ENCODE measurements around the gene IPPK.
"Not testable (repeated sequence)": the region's sequence is repeated elsewhere in the genome, so short reads cannot be mapped to it uniquely, and the experiment has no call there.

The IPPK gene

DNA sequence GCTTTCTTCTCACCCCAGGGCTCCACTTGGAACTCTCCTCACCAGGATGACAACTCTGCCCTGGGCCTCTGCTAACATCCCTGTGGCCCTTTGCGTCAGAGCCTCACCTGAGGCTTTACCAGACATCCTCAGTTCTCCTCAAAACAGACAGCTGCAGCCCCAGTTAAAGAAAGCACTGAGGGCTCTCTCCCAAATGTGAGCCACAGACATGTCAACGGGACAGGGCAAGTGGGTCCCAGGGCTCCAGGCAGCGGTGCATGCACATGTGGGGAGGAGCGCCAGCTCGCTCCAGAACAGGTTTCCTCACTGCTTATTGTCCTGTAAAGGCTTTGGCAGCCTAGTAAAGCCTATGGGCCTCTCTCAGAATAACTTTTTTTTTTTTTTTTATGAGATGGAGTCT, 37.3 kb downstream of the IPPK start:
- FAIRE-seq (no peak), DNase-seq (ENCODE audit: insufficient read length, low spot score) (no peak)
- no peak for TF ChIP-seq POLR2A (IDR thresholded peaks at IDR 0.05; ENCODE audit: low read depth, low read length)

DNA sequence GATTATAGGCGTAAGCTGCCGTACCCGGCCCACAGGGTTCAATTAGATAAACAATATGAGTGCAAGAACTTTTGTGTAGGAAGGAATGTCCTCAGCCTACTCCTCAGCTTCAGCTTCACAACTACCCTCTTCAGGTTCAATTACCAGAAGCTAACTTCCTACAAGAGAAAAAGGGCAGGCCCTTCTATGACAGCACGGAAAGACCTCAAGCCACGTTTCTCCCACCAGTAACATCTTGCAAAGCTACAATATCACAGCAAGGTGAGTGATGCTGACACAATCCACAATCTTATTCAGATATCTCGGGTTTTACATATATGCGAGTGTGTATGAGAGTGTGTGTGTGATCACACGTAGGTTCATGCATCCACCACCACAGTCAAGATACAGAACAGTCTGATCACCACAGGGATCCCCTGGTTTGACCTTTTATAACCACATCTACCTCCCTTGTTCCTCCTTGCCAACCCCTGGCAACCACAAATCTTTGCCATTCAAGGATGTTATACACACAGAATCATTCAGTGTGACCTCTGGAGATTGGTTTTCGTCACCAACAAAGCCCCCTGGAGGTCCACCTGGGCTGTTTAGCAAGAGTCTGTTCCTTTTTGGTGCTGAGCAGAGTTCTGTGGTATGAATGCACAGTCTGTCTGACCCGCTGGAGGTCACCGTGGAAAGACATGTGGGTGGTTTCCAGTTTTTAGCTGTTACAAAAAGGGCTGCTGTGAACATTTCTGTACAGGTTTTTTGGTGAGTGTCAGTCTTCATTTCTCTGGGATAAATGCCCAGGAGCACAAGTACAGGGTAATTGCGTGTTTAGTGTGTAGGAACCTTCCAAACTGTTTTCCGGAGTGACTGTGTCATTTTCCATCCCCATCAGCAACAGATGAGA, 38.2 kb downstream of the IPPK start:
- no peak for DNase-seq (ENCODE audit: insufficient read length, low spot score)
- no peak for FAIRE-seq
- no peak for TF ChIP-seq POLR2A (IDR thresholded peaks at IDR 0.05; ENCODE audit: low read depth, low read length)

DNA sequence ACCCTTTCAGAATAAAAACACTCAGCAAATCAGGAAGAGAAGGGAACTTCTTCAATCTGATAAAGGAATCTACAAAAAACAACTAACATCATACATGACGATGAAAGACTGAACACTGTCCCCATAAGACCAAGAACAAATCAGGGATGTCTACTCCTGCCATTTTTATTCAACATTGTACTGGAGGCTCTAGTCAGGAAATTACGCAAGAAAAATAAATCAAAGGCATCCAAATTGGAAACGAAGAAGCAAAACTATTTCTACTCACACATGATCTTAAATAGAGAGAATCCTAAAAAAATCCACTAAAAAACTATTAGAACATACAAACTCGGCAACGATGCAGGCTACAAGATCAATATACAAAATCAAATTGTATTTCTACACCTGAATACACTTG, 42.3 kb downstream of the IPPK start:
- FAIRE-seq (no peak), DNase-seq (ENCODE audit: insufficient read length, low spot score) (no peak)
- no peak for TF ChIP-seq POLR2A (IDR thresholded peaks at IDR 0.05; ENCODE audit: low read depth, low read length)

DNA sequence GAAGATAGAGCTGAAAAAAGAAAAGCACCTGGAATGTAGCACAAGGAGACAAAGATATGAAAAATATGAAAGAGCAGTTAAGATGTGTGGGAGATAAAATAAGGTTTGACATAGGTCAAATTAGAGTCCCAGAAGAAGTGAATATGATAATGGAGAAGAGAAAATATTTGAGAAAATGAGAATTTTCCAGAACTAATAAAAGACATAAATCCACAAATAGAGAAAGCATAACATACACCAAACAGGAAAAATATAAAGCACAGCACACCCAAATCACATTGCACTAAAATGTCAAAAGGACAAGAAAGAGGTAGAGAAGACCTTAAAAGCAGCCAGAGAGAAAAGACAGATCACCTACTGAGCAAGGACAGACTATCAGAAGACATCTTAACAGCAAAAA, 43.4 kb downstream of the IPPK start:
- FAIRE-seq (no peak), DNase-seq (ENCODE audit: insufficient read length, low spot score) (no peak)
- no peak for TF ChIP-seq POLR2A (IDR thresholded peaks at IDR 0.05; ENCODE audit: low read depth, low read length)

DNA sequence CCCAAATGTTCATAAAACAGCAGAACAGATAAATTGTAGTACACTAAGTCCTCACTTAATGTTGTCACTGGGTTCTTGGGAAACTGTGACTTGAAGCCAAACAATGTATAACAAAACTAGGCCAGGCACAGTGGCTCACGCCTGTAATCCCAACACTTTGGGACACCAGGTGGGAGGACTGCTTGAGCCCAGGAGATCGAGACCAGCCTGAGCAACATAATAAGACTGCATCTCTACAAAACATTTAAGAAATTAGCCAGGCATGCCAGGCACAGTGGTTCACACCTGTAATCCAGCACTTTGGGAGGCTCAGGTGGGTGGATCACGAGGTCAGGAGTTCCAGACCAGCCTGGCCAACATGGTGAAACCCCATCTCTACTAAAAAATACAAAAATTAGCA, 46.0 kb downstream of the IPPK start:
- FAIRE-seq; DNase-seq (ENCODE audit: insufficient read length, low spot score): not testable (repeated sequence)

DNA sequence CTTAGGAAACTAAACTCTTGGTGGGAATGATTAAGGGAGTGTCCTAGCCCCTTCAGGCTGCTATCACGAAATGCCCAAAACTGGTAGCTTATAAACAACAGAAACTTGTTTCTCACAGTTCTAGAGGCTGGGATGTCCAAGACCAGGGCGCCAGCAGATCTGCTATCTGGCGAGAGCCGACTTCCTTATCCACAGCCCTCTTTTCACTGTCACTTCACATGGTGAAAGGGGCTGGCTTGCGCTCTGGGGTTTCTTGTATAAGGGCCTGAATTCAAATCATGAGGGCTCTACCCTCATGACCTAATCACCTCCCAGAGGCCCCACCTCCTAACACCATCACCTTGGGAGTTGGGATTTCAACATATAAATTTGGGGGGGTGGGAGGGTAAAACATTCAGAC, 49.1 kb downstream of the IPPK start:
- DNase-seq (ENCODE audit: insufficient read length, low spot score) (no peak), FAIRE-seq (no peak)
- no peak for TF ChIP-seq POLR2A (IDR thresholded peaks at IDR 0.05; ENCODE audit: low read depth, low read length)

DNA sequence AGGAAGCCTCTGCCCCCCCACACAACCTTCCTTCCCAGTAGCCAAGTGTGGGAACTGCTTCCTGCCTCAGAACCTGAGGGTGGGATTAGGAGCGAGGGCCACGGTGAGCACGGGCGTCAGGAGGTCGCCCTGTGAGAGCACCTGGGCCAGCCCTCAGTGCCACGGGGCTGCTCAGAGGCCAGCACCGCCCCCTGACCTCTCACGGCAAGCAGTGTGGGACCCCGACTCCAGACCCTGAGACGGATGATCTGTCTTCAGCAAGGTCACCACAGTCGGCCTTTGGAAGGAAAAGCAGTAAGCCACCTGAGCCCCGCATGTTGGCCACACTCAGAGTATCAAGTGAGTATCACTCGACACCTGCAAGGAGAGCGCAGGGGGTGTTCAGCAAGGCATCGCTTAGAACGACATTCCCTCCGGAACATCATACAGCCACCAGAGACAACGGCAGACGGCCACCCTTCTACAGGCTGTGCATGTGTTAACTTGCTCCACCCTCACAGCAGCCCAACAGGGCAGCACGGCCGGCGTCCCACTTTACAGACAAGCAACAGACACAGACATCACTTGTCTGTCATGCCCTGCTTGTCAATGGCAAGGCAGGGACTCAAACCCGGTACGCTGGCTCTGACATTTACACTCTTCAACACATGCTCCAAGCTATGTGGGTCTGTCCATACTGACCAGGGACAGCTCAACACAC, 50.2 kb downstream of the IPPK start:
- no peak for TF ChIP-seq POLR2A (IDR thresholded peaks at IDR 0.05; ENCODE audit: low read depth, low read length)
- DNase-seq (ENCODE audit: insufficient read length, low spot score) (no peak), FAIRE-seq (no peak)

DNA sequence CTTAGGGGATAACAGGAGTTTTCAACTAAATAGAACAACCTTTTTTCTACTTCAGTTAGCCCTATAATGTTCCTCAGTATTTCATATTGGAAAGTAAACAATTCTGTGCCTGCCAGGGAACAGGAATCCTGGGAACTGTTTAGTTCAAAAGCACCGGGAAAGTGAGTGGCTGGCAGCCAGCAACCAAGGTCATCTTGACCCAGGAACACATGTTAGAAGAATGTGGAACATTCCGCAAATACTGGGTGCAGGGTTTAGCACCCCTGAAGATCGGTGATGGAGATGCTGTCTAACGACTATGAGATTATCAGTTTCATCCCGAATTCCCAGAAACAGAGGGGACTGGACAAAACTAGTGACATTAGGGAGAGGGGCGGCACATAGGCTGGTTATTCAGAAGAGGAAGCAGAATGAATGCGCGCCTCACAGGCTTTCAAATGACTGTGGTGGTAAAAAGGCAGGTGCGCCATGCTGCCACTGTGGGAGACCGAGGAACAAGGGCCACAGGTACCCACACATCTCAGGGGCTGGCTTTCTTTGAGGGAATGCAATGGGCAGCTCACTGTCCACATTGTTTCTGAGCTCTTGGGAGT, 51.2 kb downstream of the IPPK start:
- DNase-seq (ENCODE audit: insufficient read length, low spot score) (no peak), FAIRE-seq (no peak)
- TF ChIP-seq POLR2A (IDR thresholded peaks at IDR 0.05; ENCODE audit: low read depth, low read length): no peak

DNA sequence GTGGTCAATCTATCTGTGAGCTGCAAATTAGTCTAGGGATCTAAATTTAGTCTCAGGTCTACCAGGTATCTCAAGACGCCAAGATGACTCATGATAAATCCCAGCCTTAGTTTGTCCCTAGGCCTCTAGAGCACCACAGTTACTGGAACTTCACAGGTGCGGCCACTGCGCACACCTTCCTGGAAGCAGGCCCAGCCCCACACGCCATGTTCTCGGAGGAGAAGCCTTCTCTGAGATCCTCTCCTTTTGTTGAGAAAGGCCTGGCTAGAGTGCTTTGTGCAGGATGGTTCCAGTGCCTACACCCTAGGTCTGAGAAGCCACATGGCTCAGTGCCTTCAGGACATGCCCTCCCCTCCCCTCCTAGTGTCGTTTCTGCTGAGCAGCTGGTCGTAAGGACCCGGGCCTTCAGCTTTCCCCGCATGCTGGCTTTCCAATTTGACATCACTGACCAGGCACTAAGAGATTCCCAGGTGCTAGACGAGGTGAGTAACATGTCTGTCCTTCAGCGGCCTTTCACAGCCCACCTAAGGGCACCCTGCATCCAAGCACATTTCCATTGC, 51.9 kb downstream of the IPPK start:
- FAIRE-seq (no peak), DNase-seq (ENCODE audit: insufficient read length, low spot score) (no peak)
- no peak for TF ChIP-seq POLR2A (IDR thresholded peaks at IDR 0.05; ENCODE audit: low read depth, low read length)

DNA sequence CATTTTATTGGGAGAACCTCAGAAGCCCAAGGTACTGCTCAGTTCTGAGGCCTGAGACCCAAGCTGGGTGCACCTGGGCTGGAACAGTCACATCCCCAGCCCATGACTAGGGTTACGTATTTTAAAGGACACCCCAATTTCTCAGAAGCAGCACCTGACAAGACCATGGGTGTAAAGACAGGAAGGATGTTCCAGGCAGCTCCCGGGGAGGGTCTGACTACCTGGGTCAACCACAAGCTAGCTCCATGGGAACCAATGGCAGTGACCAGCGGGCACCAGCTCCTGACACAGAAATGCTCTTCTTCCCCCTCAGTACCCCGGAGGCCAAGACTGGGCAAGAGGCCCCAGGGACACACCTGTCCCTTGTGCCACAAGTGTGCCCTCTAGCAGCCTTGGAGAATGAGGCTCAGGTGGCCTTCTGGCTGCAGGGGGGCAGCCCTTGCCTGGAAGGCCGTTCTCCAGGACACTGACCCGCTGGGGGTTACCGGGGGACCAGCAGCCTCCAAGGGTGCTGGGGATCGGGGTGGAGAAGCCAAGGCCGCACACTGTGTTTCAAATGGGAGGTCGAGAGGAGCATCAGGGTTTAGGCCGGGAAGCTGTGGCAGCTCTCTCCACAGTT, 52.6 kb downstream of the IPPK start:
- FAIRE-seq (no peak), DNase-seq (ENCODE audit: insufficient read length, low spot score) (no peak)
- TF ChIP-seq POLR2A (IDR thresholded peaks at IDR 0.05; ENCODE audit: low read depth, low read length): no peak

DNA sequence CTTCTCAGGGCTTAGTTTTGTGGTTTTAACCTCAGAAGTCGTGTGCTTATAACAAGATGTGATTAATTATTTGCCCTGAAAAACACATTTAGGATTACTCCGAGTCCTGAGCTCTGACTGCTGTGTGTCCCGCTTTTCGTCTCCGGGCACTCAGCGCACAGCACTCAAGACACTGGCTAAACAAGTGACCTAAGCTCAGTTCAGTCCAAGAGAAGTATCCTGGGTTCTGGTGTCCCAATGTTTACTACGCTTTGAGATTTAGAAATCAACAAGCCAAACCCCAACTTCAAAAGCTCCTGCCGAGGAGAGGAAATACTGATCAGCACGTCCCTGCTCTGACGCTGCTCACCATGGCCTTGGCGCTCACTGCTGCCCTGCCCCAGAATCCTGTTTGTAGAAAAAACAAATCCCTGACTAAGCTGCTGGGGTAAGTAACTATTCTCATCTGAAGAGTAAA, 53.2 kb downstream of the IPPK start:
- no peak for TF ChIP-seq POLR2A (IDR thresholded peaks at IDR 0.05; ENCODE audit: low read depth, low read length)
- DNase-seq (ENCODE audit: insufficient read length, low spot score) (no peak), FAIRE-seq (no peak)

DNA sequence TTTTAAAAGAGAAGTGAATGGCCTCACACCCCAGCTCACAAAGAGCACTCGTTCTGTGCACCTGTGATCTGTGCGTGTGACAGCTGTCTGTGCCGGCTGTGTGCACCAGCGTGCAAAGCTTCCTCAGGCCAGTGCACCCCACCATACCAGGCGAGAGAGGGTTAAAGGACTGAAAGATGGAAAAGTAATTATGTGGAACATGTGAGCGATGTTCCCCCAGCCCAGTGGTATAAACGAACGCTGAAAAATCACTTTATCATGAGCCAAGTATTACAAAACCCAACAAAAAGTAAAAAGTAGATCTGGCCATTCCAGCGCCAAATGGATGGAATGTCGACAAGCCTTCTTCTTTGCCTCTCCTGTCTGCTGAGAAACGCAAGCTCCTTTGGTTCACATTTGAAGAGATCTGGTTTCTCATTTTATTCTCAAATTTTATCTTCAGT, 53.7 kb downstream of the IPPK start:
- FAIRE-seq: no peak
- no peak for TF ChIP-seq POLR2A (IDR thresholded peaks at IDR 0.05; ENCODE audit: low read depth, low read length)
- DNase-seq (ENCODE audit: insufficient read length, low spot score): no peak

DNA sequence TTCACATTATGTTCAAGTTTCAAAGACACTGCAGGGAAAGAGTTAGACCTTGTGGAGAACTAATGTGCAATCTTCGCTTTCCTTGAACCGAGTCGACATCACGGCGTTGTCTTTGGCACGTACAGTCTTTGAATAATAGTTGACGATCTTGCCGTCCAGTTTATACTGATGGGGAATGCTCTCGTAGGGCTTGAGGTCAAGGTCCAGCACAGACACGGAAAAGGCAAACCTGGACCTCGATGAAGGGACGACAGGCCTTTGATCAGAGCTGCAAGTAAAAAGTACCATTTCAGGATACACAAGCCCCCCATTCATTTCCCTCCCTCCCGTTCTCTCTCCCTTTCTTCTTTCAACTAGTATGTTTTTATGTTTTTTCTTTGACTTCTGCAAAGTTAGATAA, 54.1 kb downstream of the IPPK start:
- TF ChIP-seq POLR2A (IDR thresholded peaks at IDR 0.05; ENCODE audit: low read depth, low read length): no peak
- DNase-seq (ENCODE audit: insufficient read length, low spot score) (no peak), FAIRE-seq (no peak)
